Sigmoid colon (tissue), 7 donors: ENCODE results near the gene CDH23. TPM values are rescaled to one million over a fixed set of nuclear protein-coding genes. Genes with fewer than 3 reads are reported as not detected.

ENCODE experiments used
- DNase-seq: peaks from one replicate; pipeline ENCODE4 v3.0.0-alpha.2; 2019
- H3K27ac ChIP-seq, 4 donors: fragments of 200-600 bp; sonication (generic); one replicate each; pipeline ENCODE4 v1.5.1; 2016 to 2019; ENCODE audit warnings: mild to moderate bottlenecking in 1 of 4
- H3K27me3 ChIP-seq, 3 donors: fragments of 200-600 bp; sonication (generic); one replicate each; pipeline ENCODE4 v1.5.1; 2019; ENCODE audit warnings: mild to moderate bottlenecking in 1 of 3
- H3K36me3 ChIP-seq, 4 donors: fragments of 200-600 bp; sonication (generic); one replicate each; pipeline ENCODE4 v1.5.1; 2016 to 2019
- H3K4me1 ChIP-seq, 4 donors: fragments of 200-600 bp; sonication (generic); one replicate each; pipeline ENCODE4 v1.5.1; 2017 to 2019
- H3K4me3 ChIP-seq, 4 donors: fragments of 200-600 bp; sonication (generic); one replicate each; pipeline ENCODE4 v1.5.1; 2017 to 2019; ENCODE audit warnings: mild to moderate bottlenecking in 2 of 4, moderate library complexity in 1 of 4
- H3K9me3 ChIP-seq, 4 donors: fragments of 200-600 bp in 3 of 4; sonication (generic) in 3 of 4; one replicate each; pipeline versions ENCODE4 v1.5.1 to v1.6.1; 2013 to 2019
- EP300 ChIP-seq, 4 donors: sonication (generic); formaldehyde crosslinking; IDR thresholded peaks; one replicate each; pipeline ENCODE4 v1.6.1; 2017; ENCODE audit warnings: antibody characterized with exemption in 4 of 4
- POLR2A ChIP-seq, 2 donors: fragments of 450-650 bp; IDR thresholded peaks; one replicate each; pipeline ENCODE4 v1.6.1; 2016; ENCODE audit warnings: antibody characterized with exemption in 2 of 2, mild to moderate bottlenecking in 2 of 2, moderate library complexity in 2 of 2
- POLR2AphosphoS5 ChIP-seq, 4 donors: sonication (generic); formaldehyde crosslinking; IDR thresholded peaks; one replicate each; pipeline ENCODE4 v1.6.1; 2017; ENCODE audit warnings: antibody characterized with exemption in 4 of 4
- WGBS, 2 donors: extraction: QIAGEN DNeasy Blood & Tissue Kit; methylation state at CpG; one replicate each; pipeline ENCODE4 v1.1.7; 2013; 5-methylcytosine and 5-hydroxymethylcytosine counted together
- intact Hi-C: fragments of 100-400 bp; cut with DNase I; formaldehyde crosslinking; loops from one replicate; pipeline ENCODE4 v1.15.1; 2023
- polyA plus RNA-seq, 3 donors: library from polyadenylated mRNA; stranded (reverse); fragments of 200-250 nt; gene quantifications; one replicate each; pipeline ENCODE4 v1.2.3, GENCODE V29; 2013
- total RNA-seq, 4 donors: library from RNA; depleted of rRNA; stranded (reverse); fragments of >200 nt; gene quantifications; one replicate each; pipeline ENCODE4 v1.1.0, GENCODE V29; 2016
- TF ChIP-seq, protein P1 (sequence below), 4 experiments: fragments of 450-650 bp in 3 of 4; fragments of 200-600 bp in 1 of 4; IDR thresholded peaks; one replicate each; pipeline ENCODE4 v1.5.1; 2016 to 2019; ENCODE audit warnings: antibody characterized with exemption in 4 of 4, mild to moderate bottlenecking in 3 of 4, moderate library complexity in 2 of 4
- donor health status: healthy with polysubstance abuse.
- donor health status: Bipolar disorder and iron deficiency.
- donor health status: healthy.

The CDH23 gene
- total and polyA plus RNA-seq, 7 donors, result 1.5 to 7.2 (median 3.0) TPM

DNA sequence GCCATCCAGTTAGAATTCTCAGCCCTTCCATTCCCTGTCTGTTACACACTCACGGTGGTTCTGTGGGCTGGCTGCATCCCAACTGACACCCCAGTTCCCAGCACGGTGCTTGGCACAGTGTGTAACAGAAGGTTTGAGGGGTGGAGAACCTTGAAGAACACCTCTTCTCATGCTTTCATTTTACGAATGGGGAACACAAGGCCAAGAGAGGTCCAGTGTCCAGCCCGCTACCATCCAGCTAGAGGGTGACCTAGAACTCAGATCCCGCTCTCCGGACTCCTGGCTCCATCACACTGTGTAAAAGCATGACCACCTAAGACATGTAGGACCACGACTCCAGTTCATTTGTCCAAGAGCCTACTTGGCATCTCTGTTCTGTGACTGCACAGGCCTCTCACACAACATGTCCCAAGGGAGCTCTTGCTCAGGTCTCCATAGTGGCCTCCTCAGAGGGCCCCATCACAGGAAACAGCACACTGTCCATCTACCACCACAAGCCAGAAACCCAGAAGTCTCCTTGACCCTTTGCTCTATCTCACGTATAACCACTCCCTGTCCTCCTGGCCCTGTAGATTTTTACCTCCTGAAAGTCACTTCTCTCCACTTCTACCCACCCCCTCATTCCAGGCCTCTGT lies 2.8 kb upstream of the CDH23 start:
- Histone ChIP-seq H3K4me1 (peaks cover 0 to 26% (median 18%) of the 10 kb centered on the region in 4 donors), H3K9me3 (no peaks in the 10 kb centered on the region), H3K4me3 (no peak overlapping the region), H3K27me3 (peaks cover 12 to 30% (median 17%) of the 10 kb centered on the region in 3 donors), H3K27ac (no peak overlapping the region), H3K36me3 (no peaks in the 10 kb centered on the region)
- no peak for DNase-seq
- 89 to 94% methylated on average over 8 of the region's 8 CpGs for WGBS, 2 donors
- TF ChIP-seq, protein P1, sequence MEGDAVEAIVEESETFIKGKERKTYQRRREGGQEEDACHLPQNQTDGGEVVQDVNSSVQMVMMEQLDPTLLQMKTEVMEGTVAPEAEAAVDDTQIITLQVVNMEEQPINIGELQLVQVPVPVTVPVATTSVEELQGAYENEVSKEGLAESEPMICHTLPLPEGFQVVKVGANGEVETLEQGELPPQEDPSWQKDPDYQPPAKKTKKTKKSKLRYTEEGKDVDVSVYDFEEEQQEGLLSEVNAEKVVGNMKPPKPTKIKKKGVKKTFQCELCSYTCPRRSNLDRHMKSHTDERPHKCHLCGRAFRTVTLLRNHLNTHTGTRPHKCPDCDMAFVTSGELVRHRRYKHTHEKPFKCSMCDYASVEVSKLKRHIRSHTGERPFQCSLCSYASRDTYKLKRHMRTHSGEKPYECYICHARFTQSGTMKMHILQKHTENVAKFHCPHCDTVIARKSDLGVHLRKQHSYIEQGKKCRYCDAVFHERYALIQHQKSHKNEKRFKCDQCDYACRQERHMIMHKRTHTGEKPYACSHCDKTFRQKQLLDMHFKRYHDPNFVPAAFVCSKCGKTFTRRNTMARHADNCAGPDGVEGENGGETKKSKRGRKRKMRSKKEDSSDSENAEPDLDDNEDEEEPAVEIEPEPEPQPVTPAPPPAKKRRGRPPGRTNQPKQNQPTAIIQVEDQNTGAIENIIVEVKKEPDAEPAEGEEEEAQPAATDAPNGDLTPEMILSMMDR (IDR thresholded peaks at IDR 0.05), result no peak
- no peak for TF ChIP-seq POLR2AphosphoS5 (IDR thresholded peaks at IDR 0.05)
- TF ChIP-seq EP300 (IDR thresholded peaks at IDR 0.05), result no peak
- TF ChIP-seq POLR2A (IDR thresholded peaks at IDR 0.05), result no peak
- intact Hi-C loops, result no loop called here

DNA sequence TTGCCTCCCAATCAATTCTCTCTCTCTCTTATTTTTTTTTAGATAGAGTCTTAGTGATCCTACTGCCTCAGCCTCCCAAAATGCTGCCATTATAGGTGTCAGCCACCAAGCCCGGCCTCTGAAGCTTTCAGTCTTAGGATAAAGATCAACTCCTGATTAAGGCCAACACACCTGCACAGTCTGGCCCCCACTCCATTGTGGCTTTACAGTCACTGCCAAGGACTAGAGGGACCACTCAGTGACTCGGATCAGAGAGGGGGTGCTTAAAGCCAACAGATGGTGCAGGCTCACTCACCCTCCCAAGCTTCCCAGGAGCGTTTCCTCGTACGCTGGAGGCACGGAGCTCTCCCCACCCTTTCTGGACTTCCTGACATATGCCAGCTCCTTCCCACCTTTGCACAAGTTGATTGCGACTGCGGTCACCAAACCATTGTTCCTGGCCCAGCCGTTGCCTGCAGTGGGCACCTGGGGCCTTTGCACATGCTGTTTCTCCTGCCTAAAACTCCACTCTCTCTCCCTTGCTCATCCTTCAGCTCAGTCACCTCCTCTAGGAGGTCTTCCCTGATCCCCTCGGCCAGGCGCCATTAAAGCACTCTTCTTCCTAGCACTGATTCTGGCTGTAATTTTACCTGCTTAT lies 1.7 kb upstream of the CDH23 start:
- DNase-seq, result no peak
- no peaks in the 10 kb centered on the region for H3K9me3 ChIP-seq
- TF ChIP-seq, protein P1 (IDR thresholded peaks at IDR 0.05), result no peak
- TF ChIP-seq POLR2AphosphoS5 (IDR thresholded peaks at IDR 0.05) (no peak), EP300 (IDR thresholded peaks at IDR 0.05) (no peak), POLR2A (IDR thresholded peaks at IDR 0.05) (no peak)
- peaks cover 18 to 41% (median 28%) of the 10 kb centered on the region in 3 donors for H3K27me3 ChIP-seq
- 90 to 94% methylated on average over 11 of the region's 11 CpGs for WGBS, 2 donors
- peaks cover 0 to 26% (median 18%) of the 10 kb centered on the region in 4 donors for H3K4me1 ChIP-seq
- intact Hi-C loops, result loop anchor here (5.0 kb wide), 4 partner anchors 78 to 417 kb away; partner anchors contain the start of gene SLC29A3
- no peak overlapping the region for H3K27ac ChIP-seq
- H3K36me3 ChIP-seq, result no peaks in the 10 kb centered on the region
- H3K4me3 ChIP-seq, result no peak overlapping the region

DNA sequence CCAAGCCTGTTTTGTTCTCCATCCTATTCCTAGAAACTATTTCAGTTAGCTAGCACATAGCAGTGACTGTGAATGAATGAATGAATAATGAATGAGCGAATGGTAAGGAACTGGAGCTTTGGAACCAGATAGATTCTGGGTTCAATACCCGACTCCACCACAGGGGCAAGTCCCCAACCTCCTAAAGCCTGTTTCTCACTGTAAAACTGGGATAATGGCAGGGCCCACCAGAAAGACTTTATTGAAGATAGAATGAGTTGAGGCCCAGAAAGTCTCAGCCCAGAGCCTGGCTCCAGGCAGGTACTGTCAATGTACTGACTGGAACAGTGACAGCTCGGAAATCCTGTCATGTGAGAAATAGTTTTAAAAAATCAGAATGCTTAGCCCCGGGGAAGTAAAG lies 1.1 kb upstream of the CDH23 start:
- H3K4me1 ChIP-seq, result peaks cover 0 to 26% (median 18%) of the 10 kb centered on the region in 4 donors
- no peak overlapping the region for H3K4me3 ChIP-seq
- H3K36me3 ChIP-seq, result no peaks in the 10 kb centered on the region
- H3K27me3 ChIP-seq, result peaks cover 18 to 45% (median 34%) of the 10 kb centered on the region in 3 donors
- 87 to 91% methylated on average over 4 of the region's 4 CpGs for WGBS, 2 donors
- no peak overlapping the region for H3K27ac ChIP-seq
- no peak for DNase-seq
- TF ChIP-seq EP300 (IDR thresholded peaks at IDR 0.05) (no peak), POLR2AphosphoS5 (IDR thresholded peaks at IDR 0.05) (no peak), POLR2A (IDR thresholded peaks at IDR 0.05) (no peak)
- TF ChIP-seq, protein P1 (IDR thresholded peaks at IDR 0.05), result no peak
- intact Hi-C loops, result loop anchor here (2.0 to 5.0 kb wide), 5 partner anchors 78 to 417 kb away; partner anchors contain the start of gene SLC29A3
- H3K9me3 ChIP-seq, result no peaks in the 10 kb centered on the region

DNA sequence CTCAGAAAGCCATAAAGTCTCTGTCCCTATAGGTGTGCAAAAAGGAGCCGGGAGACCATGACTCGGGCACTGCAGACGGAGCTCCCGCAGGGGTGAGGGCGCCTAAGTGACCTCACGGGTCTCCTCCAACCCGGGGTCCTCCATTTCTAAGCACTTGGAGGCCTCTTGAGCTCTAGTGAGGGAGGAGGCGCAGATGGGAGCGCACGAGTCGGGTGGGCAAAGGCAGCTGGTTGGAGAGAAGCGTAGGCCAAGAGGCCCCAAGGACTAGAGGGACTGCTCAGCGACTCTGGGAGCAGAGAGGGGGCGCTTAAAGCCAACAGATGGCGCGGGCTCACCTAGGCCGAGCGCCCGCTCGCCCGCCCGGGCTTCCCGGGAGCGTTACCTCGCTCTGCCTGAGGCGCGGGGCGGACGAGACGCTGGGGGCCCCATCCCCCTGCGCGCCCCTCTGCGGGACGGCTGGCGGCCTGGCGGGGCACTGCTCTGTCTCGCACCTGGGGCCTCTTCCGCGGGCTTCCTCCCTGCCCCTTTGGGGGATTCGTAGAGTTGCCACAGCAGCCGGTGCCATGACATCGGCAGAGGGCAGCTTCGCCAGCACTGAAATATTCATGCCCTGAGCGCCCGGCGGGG lies 523 bp upstream of the CDH23 start:
- Histone ChIP-seq H3K4me1 (peaks cover 0 to 26% (median 18%) of the 10 kb centered on the region in 4 donors), H3K9me3 (no peaks in the 10 kb centered on the region), H3K4me3 (peak overlapping the region; percentile 43 to 61 (median 52)), H3K27ac (peak overlapping the region in 3 of 4 donors; percentile 19 to 79 (median 63)), H3K27me3 (peaks cover 23 to 46% (median 38%) of the 10 kb centered on the region in 3 donors), H3K36me3 (no peaks in the 10 kb centered on the region)
- intact Hi-C loops, result loop anchor here (2.0 to 5.0 kb wide), 5 partner anchors 79 to 416 kb away; partner anchors contain the start of gene SLC29A3
- TF ChIP-seq, protein P1 (IDR thresholded peaks at IDR 0.05), result peak; percentile 21 to 55 (median 38)
- TF ChIP-seq EP300 (IDR thresholded peaks at IDR 0.05) (no peak), POLR2A (IDR thresholded peaks at IDR 0.05) (no peak), POLR2AphosphoS5 (IDR thresholded peaks at IDR 0.05) (no peak)
- 17% methylated on average over 46 of the region's 46 CpGs for WGBS, 2 donors
- DNase-seq, result peak; percentile 75
